ENCODE measurements around the gene ZNF487.

GRCh38 chr10:43471146-43471545 lies 34.2 kb downstream of the ZNF487 start:
- TF ChIP-seq CTCF (IDR thresholded peaks at IDR 0.05) (no peak), SIN3A (IDR thresholded peaks at IDR 0.05; ENCODE audit: borderline replicate concordance, insufficient read depth, low read depth, low read length) (no peak), POLR2AphosphoS5 (IDR thresholded peaks at IDR 0.05; ENCODE audit: low read depth, low read length) (no peak), TCF7L2 (IDR thresholded peaks at IDR 0.05; ENCODE audit: low read depth, low read length) (no peak)

Measured in Panc1 (cell line).